MM.1S (cell line): ENCODE results near the gene CTXN1.

ENCODE experiments used
- DNase-seq: peaks from one replicate; pipeline ENCODE4 v3.0.0-alpha.2; 2015
- H2AFZ ChIP-seq: fragments of 300-600 bp; sonication (generic); 2 replicates; pipeline ENCODE4 v1.6.0; 2016; ENCODE audit warnings: antibody characterized with exemption, low read length
- H3F3A ChIP-seq: fragments of 300-600 bp; sonication (generic); 2 replicates; pipeline ENCODE4 v1.6.1; 2016; ENCODE audit warnings: mild to moderate bottlenecking, antibody characterized with exemption, low read length, moderate library complexity, mixed read lengths; ENCODE audit not compliant: insufficient read depth
- H3K27ac ChIP-seq: fragments of 300-600 bp; sonication (generic); 2 replicates; pipeline ENCODE4 v1.5.1; 2016; ENCODE audit warnings: mild to moderate bottlenecking, low read length
- H3K27me3 ChIP-seq: fragments of 300-600 bp; sonication (generic); replicated peaks from 2 replicates; pipeline ENCODE4 v1.6.0; 2016; ENCODE audit warnings: low read length; ENCODE audit not compliant: insufficient read depth
- H3K36me3 ChIP-seq: fragments of 300-600 bp; sonication (generic); replicated peaks from 2 replicates; pipeline ENCODE4 v1.6.1; 2016; ENCODE audit warnings: mild to moderate bottlenecking, low read length, mixed read lengths; ENCODE audit not compliant: insufficient read depth
- H3K4me1 ChIP-seq: fragments of 300-600 bp; sonication (generic); 2 replicates; pipeline ENCODE4 v1.6.1; 2016; ENCODE audit warnings: low read length, mixed read lengths
- H3K4me2 ChIP-seq: fragments of 300-600 bp; sonication (generic); 2 replicates; pipeline ENCODE4 v1.6.0; 2016; ENCODE audit warnings: low read depth, low read length
- H3K4me3 ChIP-seq: fragments of 300-600 bp; sonication (generic); 2 replicates; pipeline ENCODE4 v1.5.1; 2016; ENCODE audit warnings: low read length, mixed read lengths
- H3K79me2 ChIP-seq: fragments of 300-600 bp; sonication (generic); 2 replicates; pipeline ENCODE4 v1.6.1; 2016; ENCODE audit warnings: mixed run types, low read length, mixed read lengths
- H3K9ac ChIP-seq: fragments of 300-600 bp; sonication (generic); 2 replicates; pipeline ENCODE4 v1.6.1; 2016; ENCODE audit warnings: low read length, mixed read lengths
- H3K9me2 ChIP-seq: fragments of 300-600 bp; sonication (generic); replicated peaks from 2 replicates; pipeline ENCODE4 v1.6.1; 2016; ENCODE audit warnings: mild to moderate bottlenecking, low read length, mixed read lengths; ENCODE audit not compliant: insufficient read depth
- H3K9me3 ChIP-seq: fragments of 300-600 bp; sonication (generic); replicated peaks from 2 replicates; pipeline ENCODE4 v1.6.1; 2016; ENCODE audit warnings: mild to moderate bottlenecking, low read length, mixed read lengths; ENCODE audit not compliant: insufficient read depth
- H4K20me1 ChIP-seq: fragments of 300-600 bp; sonication (generic); 2 replicates; pipeline ENCODE4 v1.6.1; 2016; ENCODE audit warnings: mild to moderate bottlenecking, low read length, moderate library complexity, mixed read lengths; ENCODE audit not compliant: insufficient read depth
- EZH2 ChIP-seq: fragments of 300-600 bp; sonication (generic); optimal IDR thresholded peaks from 2 replicates; pipeline ENCODE3; 2017; ENCODE audit warnings: low read depth, mild to moderate bottlenecking, antibody characterized with exemption, low read length, mixed read lengths
- EZH2phosphoT487 ChIP-seq: fragments of 300-600 bp; sonication (generic); IDR thresholded peaks from 2 replicates; pipeline ENCODE4 v1.6.1; 2018; ENCODE audit warnings: antibody characterized with exemption, low read length
- TF ChIP-seq, protein P1 (sequence below): fragments of 300-600 bp; sonication (generic); IDR thresholded peaks from 2 replicates; pipeline ENCODE4 v1.5.1; 2016; ENCODE audit warnings: antibody characterized with exemption, low read length, mixed read lengths

Gene CTXN1

DNA sequence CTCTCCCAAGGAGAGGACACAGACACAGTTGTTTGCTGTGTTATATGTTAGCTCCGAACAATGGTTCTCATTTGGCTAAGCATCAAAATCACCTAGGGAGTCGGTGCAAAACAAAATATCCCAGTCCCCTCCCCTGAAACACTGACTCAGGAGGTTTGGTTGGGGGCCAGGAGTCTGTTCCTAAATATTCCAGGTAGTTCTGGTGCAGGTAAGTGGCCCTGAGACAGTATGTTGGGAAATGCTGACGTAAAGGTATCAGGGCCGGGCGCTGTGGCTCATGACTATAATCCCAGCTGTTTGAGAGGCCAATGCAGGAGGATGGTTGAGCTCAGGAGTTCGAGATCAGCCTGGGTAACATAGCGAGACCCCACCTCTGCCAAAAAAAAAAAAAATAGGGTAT is 24.6 kb downstream of the CTXN1 start:
- peaks cover 29% of the 10 kb centered on the region for H3K79me2 ChIP-seq
- peaks cover 14% of the 10 kb centered on the region; the same call in 1 of the 2 replicates for H3K4me1 ChIP-seq
- H3F3A ChIP-seq = no peaks in the 10 kb centered on the region
- H3K4me3 ChIP-seq = no peak overlapping the region
- H3K9ac ChIP-seq = no peak overlapping the region
- H2AFZ ChIP-seq = no peak overlapping the region
- no peaks in the 10 kb centered on the region for H3K9me3 ChIP-seq
- peaks cover 15% of the 10 kb centered on the region; the same call in 1 of the 2 replicates for H4K20me1 ChIP-seq
- peaks cover 31% of the 10 kb centered on the region for H3K27me3 ChIP-seq
- TF ChIP-seq, protein P1, sequence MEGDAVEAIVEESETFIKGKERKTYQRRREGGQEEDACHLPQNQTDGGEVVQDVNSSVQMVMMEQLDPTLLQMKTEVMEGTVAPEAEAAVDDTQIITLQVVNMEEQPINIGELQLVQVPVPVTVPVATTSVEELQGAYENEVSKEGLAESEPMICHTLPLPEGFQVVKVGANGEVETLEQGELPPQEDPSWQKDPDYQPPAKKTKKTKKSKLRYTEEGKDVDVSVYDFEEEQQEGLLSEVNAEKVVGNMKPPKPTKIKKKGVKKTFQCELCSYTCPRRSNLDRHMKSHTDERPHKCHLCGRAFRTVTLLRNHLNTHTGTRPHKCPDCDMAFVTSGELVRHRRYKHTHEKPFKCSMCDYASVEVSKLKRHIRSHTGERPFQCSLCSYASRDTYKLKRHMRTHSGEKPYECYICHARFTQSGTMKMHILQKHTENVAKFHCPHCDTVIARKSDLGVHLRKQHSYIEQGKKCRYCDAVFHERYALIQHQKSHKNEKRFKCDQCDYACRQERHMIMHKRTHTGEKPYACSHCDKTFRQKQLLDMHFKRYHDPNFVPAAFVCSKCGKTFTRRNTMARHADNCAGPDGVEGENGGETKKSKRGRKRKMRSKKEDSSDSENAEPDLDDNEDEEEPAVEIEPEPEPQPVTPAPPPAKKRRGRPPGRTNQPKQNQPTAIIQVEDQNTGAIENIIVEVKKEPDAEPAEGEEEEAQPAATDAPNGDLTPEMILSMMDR = no peak
- no peak for TF ChIP-seq EZH2
- TF ChIP-seq EZH2phosphoT487 = no peak
- no peak overlapping the region for H3K27ac ChIP-seq
- no peak overlapping the region for H3K4me2 ChIP-seq
- no peak for DNase-seq
- no peaks in the 10 kb centered on the region for H3K36me3 ChIP-seq
- H3K9me2 ChIP-seq = no peaks in the 10 kb centered on the region

DNA sequence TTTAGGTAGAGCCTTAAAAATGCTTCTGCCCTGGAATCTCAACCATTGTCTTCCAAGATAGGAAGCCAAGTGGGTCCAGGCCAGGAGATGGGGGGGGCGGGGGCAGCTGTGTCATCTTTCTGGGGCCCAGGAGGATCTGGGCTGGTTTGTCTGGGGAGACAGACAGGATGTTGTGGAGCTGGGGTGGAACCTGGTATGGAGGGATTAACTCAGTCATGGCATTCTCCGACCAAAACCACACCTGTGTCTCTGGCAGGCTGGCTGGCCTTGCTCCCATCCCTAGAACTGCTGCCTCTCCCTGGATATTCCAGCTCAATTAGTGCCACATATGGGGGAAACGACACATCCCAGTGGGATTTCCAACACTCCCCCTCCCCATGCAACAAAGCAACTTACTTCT is 25.0 kb downstream of the CTXN1 start:
- H3K36me3 ChIP-seq = no peaks in the 10 kb centered on the region
- no peaks in the 10 kb centered on the region for H3F3A ChIP-seq
- H3K4me2 ChIP-seq = no peak overlapping the region
- H3K9me3 ChIP-seq = no peaks in the 10 kb centered on the region
- TF ChIP-seq EZH2phosphoT487 = no peak
- TF ChIP-seq, protein P1 = no peak
- no peak for TF ChIP-seq EZH2
- peaks cover 25% of the 10 kb centered on the region for H3K79me2 ChIP-seq
- H3K27ac ChIP-seq = no peak overlapping the region
- no peak overlapping the region for H2AFZ ChIP-seq
- no peaks in the 10 kb centered on the region for H3K9me2 ChIP-seq
- H3K9ac ChIP-seq = no peak overlapping the region
- H3K4me1 ChIP-seq = peaks cover 14% of the 10 kb centered on the region; the same call in 1 of the 2 replicates
- DNase-seq = no peak
- H4K20me1 ChIP-seq = peaks cover 15% of the 10 kb centered on the region; the same call in 1 of the 2 replicates
- H3K4me3 ChIP-seq = no peak overlapping the region
- H3K27me3 ChIP-seq = peaks cover 31% of the 10 kb centered on the region

DNA sequence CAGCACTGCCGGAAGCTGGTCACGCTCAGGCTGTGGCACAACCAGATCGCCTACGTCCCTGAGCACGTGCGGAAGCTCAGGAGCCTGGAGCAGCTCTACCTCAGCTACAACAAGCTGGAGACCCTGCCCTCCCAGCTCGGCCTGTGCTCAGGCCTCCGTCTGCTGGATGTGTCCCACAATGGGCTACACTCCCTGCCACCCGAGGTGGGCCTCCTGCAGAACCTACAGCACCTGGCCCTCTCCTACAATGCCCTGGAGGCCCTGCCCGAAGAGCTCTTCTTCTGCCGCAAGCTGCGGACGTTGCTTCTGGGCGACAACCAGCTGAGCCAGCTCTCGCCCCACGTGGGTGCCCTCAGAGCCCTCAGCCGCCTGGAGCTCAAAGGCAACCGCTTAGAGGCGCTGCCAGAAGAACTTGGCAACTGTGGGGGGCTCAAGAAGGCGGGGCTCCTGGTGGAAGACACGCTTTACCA is 25.5 kb downstream of the CTXN1 start:
- H3K9me3 ChIP-seq = no peaks in the 10 kb centered on the region
- no peak for DNase-seq
- H3K9me2 ChIP-seq = no peaks in the 10 kb centered on the region
- no peak overlapping the region for H3K9ac ChIP-seq
- H4K20me1 ChIP-seq = peaks cover 11% of the 10 kb centered on the region; the same call in 1 of the 2 replicates
- no peaks in the 10 kb centered on the region for H3K36me3 ChIP-seq
- peaks cover 20% of the 10 kb centered on the region for H3K79me2 ChIP-seq
- H2AFZ ChIP-seq = no peak overlapping the region
- H3K27ac ChIP-seq = no peak overlapping the region
- H3F3A ChIP-seq = no peaks in the 10 kb centered on the region
- no peak overlapping the region for H3K4me2 ChIP-seq
- no peak overlapping the region for H3K4me3 ChIP-seq
- H3K27me3 ChIP-seq = peaks cover 31% of the 10 kb centered on the region
- peaks cover 14% of the 10 kb centered on the region; the same call in 1 of the 2 replicates for H3K4me1 ChIP-seq
- TF ChIP-seq, protein P1 = no peak
- TF ChIP-seq EZH2 (no peak), EZH2phosphoT487 (no peak)
